BLaER1 treated with 17β-estradiol and CSF1 and Interleukin-3, amounts not matched to agents 10 nM and 100 nM (cell line): ENCODE data around the gene TSPAN14.

ENCODE experiments used
- H3K27ac ChIP-seq, 11 experiments: shearing (Covaris generic); formaldehyde crosslinking; 2 replicates each; pipeline ENCODE4 v1.8.1; 2022
- H3K27me3 ChIP-seq, 11 experiments: shearing (Covaris generic); formaldehyde crosslinking; 2 replicates each; pipeline ENCODE4 v1.8.1; 2022
- H3K36me3 ChIP-seq, 11 experiments: shearing (Covaris generic); formaldehyde crosslinking; 2 replicates each; pipeline ENCODE4 v1.8.1; 2022
- H3K4me1 ChIP-seq, 10 experiments: shearing (Covaris generic); formaldehyde crosslinking; 2 replicates each; pipeline ENCODE4 v1.8.1; 2022
- H3K4me2 ChIP-seq, 11 experiments: shearing (Covaris generic); formaldehyde crosslinking; 2 replicates each; pipeline ENCODE4 v1.8.1; 2022
- H3K4me3 ChIP-seq, 10 experiments: shearing (Covaris generic); formaldehyde crosslinking; 2 replicates each; pipeline ENCODE4 v1.8.1; 2022
- H3K9ac ChIP-seq, 11 experiments: shearing (Covaris generic); formaldehyde crosslinking; 2 replicates each; pipeline ENCODE4 v1.8.1; 2022
- H3K9me3 ChIP-seq, 11 experiments: shearing (Covaris generic); formaldehyde crosslinking; replicated peaks in 1 of 11; 2 replicates each; pipeline ENCODE4 v1.8.1; 2022
- H4K20me1 ChIP-seq, 11 experiments: shearing (Covaris generic); formaldehyde crosslinking; 2 replicates each; pipeline ENCODE4 v1.8.1; 2022
- Cebpa-rat ChIP-seq, 11 experiments: shearing (Covaris generic); IDR thresholded peaks; 2 replicates each; pipeline ENCODE4 v1.8.1; 2022

Gene TSPAN14

DNA sequence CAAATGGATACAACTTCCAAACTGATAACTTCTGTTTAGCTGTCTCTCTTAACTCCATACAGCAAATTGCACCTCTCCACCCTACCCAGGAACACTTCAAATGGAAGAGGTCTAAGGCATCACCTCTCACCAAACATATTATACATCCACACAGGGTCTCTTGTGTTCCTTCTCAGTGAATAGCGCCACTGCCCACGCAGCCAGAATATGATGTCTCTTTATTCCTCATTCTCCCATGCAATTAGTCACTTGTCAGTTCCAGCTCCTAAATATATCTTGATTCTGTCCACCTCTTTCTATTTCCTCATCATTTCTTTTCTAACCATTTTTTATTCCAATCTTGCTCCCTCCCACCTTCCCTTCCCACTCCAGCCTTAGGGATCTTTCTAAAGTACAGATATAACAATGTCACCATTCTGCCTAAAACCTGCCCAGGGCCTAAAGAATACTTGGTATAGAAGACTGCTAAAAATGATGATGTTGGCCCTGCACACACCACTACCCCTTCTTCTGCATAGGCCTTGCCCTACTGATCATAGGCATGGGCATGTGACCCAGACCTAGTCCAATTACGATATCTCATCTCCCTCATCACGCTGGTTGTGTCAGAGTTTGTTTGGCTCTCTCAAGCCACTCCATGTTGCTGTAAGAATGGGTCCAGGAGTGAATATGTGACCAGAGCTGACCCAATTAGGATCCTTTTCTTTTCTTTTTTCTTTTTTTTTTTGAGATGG is 5.7 kb upstream of the TSPAN14 start:
- Histone ChIP-seq H4K20me1 (no peaks in the 10 kb centered on the region), H3K4me3 (no peak overlapping the region), H3K27me3 (no peaks in the 10 kb centered on the region), H3K27ac (peak overlapping the region in 1 of 11 experiments; percentile 52; a peak in 2 of 22 replicates), H3K4me2 (peak overlapping the region in 7 of 11 experiments; percentile 6 to 84 (median 45); a peak in 12 of 22 replicates), H3K9me3 (peaks cover 8 to 23% (median 12%) of the 10 kb centered on the region in 11 experiments), H3K4me1 (peaks cover 53 to 100% (median 76%) of the 10 kb centered on the region in 10 experiments), H3K36me3 (peaks cover 0 to 6% (median 0%) of the 10 kb centered on the region in 11 experiments; a peak in 3 of 22 replicates), H3K9ac (no peak overlapping the region)
- no peak for TF ChIP-seq Cebpa-rat (IDR thresholded peaks at IDR 0.05)

DNA sequence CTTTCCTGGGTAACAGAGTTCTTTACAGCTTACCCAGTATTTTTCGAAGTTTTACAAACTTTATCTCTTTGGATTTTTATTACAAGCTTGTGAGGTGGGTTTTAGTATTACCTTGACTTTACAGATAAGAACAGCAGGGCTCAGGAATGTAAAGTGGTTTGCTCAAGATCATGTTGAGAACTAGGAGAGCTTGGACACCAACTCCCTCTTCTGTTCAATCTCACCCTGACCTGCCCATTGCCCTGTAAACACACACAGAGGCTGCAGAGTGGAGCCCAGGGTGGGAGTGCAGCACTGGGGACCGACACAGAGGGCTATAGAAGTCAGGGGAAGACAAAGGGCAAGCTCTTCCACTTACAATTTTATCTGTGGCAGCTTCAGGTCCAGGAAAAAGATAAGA is 4.6 kb upstream of the TSPAN14 start:
- Histone ChIP-seq H3K36me3 (peaks cover 0 to 6% (median 0%) of the 10 kb centered on the region in 11 experiments; a peak in 3 of 22 replicates), H3K9me3 (peaks cover 8 to 23% (median 12%) of the 10 kb centered on the region in 11 experiments), H3K4me2 (peak overlapping the region in 5 of 11 experiments; percentile 41 to 84 (median 79); a peak in 10 of 22 replicates), H3K27me3 (no peaks in the 10 kb centered on the region), H3K4me1 (peaks cover 46 to 91% (median 69%) of the 10 kb centered on the region in 10 experiments), H3K27ac (peak overlapping the region in 3 of 11 experiments; percentile 25 to 52 (median 37); a peak in 5 of 22 replicates), H3K4me3 (no peak overlapping the region), H4K20me1 (peaks cover 0 to 2% (median 0%) of the 10 kb centered on the region in 11 experiments; a peak in 3 of 22 replicates), H3K9ac (no peak overlapping the region; a peak in 1 of 22 replicates)
- no peak for TF ChIP-seq Cebpa-rat (IDR thresholded peaks at IDR 0.05)

DNA sequence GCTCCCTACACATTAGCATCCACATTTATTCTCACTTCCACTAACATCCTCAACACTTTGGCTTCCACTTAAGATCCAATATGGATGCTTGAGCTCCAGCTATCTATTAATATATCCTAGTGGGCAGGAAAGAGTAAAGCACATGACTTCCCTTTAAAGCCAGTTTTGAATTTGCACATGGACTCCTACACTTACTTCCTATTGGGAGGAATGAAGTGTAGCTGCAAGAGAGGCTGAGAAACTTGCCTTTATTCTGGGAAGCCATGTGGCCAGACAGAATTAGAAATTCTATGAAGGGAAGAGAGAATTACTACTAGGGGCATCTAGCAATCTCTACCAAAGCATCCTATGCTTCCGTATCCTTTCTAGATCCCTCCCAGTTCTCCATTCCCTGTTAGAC is 3.0 kb upstream of the TSPAN14 start:
- Histone ChIP-seq H3K4me2 (peak overlapping the region in 10 of 11 experiments; percentile 61 to 90 (median 80); a peak in 15 of 22 replicates), H3K36me3 (peaks cover 0 to 10% (median 0%) of the 10 kb centered on the region in 11 experiments; a peak in 7 of 22 replicates), H3K9ac (no peak overlapping the region), H4K20me1 (peaks cover 11 to 19% (median 12%) of the 10 kb centered on the region in 11 experiments; a peak in 21 of 22 replicates), H3K27me3 (no peaks in the 10 kb centered on the region), H3K9me3 (peaks cover 8 to 23% (median 12%) of the 10 kb centered on the region in 11 experiments), H3K4me3 (0 out of 20 replicates have a peak overlapping the region, but pooled peaks of 2 of the 10 experiments have one; percentile 3 to 6), H3K27ac (no peak overlapping the region; a peak in 1 of 22 replicates), H3K4me1 (peaks cover 41 to 75% (median 56%) of the 10 kb centered on the region in 10 experiments)
- TF ChIP-seq Cebpa-rat (IDR thresholded peaks at IDR 0.05): no peak

GRCh38 chr10:80452069-80452468 is 2.0 kb upstream of the TSPAN14 start:
- TF ChIP-seq Cebpa-rat (IDR thresholded peaks at IDR 0.05): no peak
- no peaks in the 10 kb centered on the region for H3K27me3 ChIP-seq
- H3K9me3 ChIP-seq: peaks cover 8 to 23% (median 12%) of the 10 kb centered on the region in 11 experiments
- H4K20me1 ChIP-seq: peaks cover 20 to 28% (median 22%) of the 10 kb centered on the region in 11 experiments; a peak in 21 of 22 replicates
- H3K4me1 ChIP-seq: peaks cover 45 to 73% (median 57%) of the 10 kb centered on the region in 10 experiments
- H3K27ac ChIP-seq: peak overlapping the region in 1 of 11 experiments; percentile 18; a peak in 3 of 22 replicates
- H3K9ac ChIP-seq: peak overlapping the region in 1 of 11 experiments; percentile 19; a peak in 1 of 22 replicates
- peak overlapping the region; percentile 61 to 99 (median 80) for H3K4me2 ChIP-seq
- H3K4me3 ChIP-seq: peak overlapping the region in 4 of 10 experiments; percentile 3 to 52 (median 28); a peak in 3 of 20 replicates
- peaks cover 0 to 18% (median 3%) of the 10 kb centered on the region in 11 experiments; a peak in 10 of 22 replicates for H3K36me3 ChIP-seq

- peaks cover 0 to 24% (median 9%) of the 10 kb centered on the region in 11 experiments; a peak in 14 of 22 replicates for H3K36me3 ChIP-seq
- no peak for TF ChIP-seq Cebpa-rat (IDR thresholded peaks at IDR 0.05)
- peaks cover 50 to 73% (median 61%) of the 10 kb centered on the region in 10 experiments for H3K4me1 ChIP-seq
- peak overlapping the region in 3 of 10 experiments; percentile 51 to 63 (median 52); a peak in 4 of 20 replicates for H3K4me3 ChIP-seq
- no peaks in the 10 kb centered on the region for H3K27me3 ChIP-seq
- H3K9ac ChIP-seq: peak overlapping the region in 3 of 11 experiments; percentile 19 to 75 (median 65); a peak in 2 of 22 replicates
- H3K4me2 ChIP-seq: peak overlapping the region; percentile 61 to 99 (median 80)
- peaks cover 8 to 23% (median 12%) of the 10 kb centered on the region in 11 experiments for H3K9me3 ChIP-seq
- peak overlapping the region in 1 of 11 experiments; percentile 18; a peak in 3 of 22 replicates for H3K27ac ChIP-seq
- H4K20me1 ChIP-seq: peaks cover 26 to 34% (median 28%) of the 10 kb centered on the region in 11 experiments; a peak in 21 of 22 replicates
These were observed 1.5 kb upstream of the TSPAN14 start for GRCh38 chr10:80452640-80453039.

- peak overlapping the region; percentile 61 to 99 (median 80) for H3K4me2 ChIP-seq
- H3K9ac ChIP-seq: peak overlapping the region; percentile 65 to 99 (median 80)
- peak overlapping the region; percentile 51 to 86 (median 75) for H3K27ac ChIP-seq
- peak overlapping the region; percentile 51 to 100 (median 60) for H3K4me3 ChIP-seq
- peaks cover 54 to 74% (median 62%) of the 10 kb centered on the region in 10 experiments for H3K4me1 ChIP-seq
- TF ChIP-seq Cebpa-rat (IDR thresholded peaks at IDR 0.05): no peak
- H3K27me3 ChIP-seq: no peaks in the 10 kb centered on the region
- peaks cover 32 to 40% (median 34%) of the 10 kb centered on the region in 11 experiments for H4K20me1 ChIP-seq
- H3K9me3 ChIP-seq: peaks cover 8 to 23% (median 12%) of the 10 kb centered on the region in 11 experiments
- peaks cover 0 to 30% (median 15%) of the 10 kb centered on the region in 11 experiments; a peak in 16 of 22 replicates for H3K36me3 ChIP-seq
These were observed 861 bp upstream of the TSPAN14 start for GRCh38 chr10:80453056-80453841.

DNA sequence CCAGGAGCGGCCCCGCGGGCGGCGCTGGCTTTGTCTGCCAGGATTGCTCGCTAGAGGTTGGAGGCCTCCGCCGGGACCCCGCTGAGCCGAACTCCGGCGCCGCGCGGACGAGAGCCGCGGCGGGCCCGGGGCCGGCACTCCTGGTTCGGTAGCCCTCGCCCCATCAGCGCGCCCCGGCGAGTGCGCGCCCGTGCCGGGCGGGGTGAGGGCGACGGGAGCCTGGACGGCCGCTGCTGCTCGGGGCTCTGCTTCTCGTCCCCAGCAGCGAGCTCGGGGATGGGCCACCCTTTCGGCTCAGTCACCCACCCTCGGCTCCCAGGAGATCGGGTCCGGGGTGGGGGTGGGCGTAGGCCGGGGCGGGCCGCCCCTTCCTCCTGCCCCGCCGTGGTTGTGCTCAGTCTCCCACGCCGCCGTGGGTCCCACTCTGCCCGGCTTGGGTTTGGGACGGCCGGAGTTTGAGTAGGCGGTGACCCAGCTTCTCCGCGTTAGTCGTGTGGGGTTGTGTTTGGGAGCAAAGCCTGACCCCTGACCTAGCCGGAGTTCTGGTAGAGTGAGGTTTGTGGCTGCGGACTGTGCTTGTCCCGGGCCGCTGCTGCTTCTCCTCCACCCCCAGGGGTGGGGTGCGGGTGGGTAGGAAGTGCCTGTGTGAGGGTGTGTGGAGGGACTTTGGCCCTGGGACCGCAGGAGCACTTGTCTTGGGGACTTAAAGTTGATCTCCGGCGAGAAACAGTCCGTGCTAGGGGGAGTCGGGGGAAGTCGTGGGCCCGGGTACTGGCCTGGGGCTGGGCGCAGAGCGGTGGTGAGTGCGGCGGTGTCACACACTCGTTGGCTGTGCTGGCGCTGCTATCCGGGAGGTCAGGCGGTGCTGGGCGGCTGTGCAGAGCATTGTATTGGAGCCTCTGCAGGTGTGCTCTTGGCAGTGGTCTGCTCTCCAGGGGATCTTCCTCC is 677 bp downstream of the TSPAN14 start:
- H4K20me1 ChIP-seq: peaks cover 45 to 55% (median 49%) of the 10 kb centered on the region in 11 experiments
- peak overlapping the region; percentile 93 to 100 (median 99) for H3K4me2 ChIP-seq
- H3K4me3 ChIP-seq: peak overlapping the region; percentile 98 to 100 (median 100)
- H3K36me3 ChIP-seq: peaks cover 0 to 42% (median 16%) of the 10 kb centered on the region in 11 experiments; a peak in 16 of 22 replicates
- H3K4me1 ChIP-seq: peaks cover 63 to 72% (median 67%) of the 10 kb centered on the region in 10 experiments
- H3K9me3 ChIP-seq: peaks cover 8 to 23% (median 12%) of the 10 kb centered on the region in 11 experiments
- peak overlapping the region; percentile 96 to 100 (median 98) for H3K27ac ChIP-seq
- no peaks in the 10 kb centered on the region for H3K27me3 ChIP-seq
- H3K9ac ChIP-seq: peak overlapping the region; percentile 99 to 100 (median 100)
- TF ChIP-seq Cebpa-rat (IDR thresholded peaks at IDR 0.05): no peak
